A673 (cell line): ENCODE measurements around the gene HPS6. TPM values are rescaled to one million over a fixed set of nuclear protein-coding genes. Genes with fewer than 3 reads are reported as not detected.

Experiments
- BruUV-seq: library from RNA; stranded (reverse); fragments of 400-500 nt; replicated peaks from 2 replicates; lab custom pipeline; 2021; lab: Mats Ljungman, UMichigan
- CTCF ChIA-PET: fragments of 300-600 bp; sonication (Branson Sonifier 250); formaldehyde crosslinking; loops from one replicate; lab custom pipeline; 2022; ENCODE audit warnings: antibody characterized with exemption; lab: Charles Lee
- POLR2A ChIA-PET: fragments of 300-600 bp; sonication (Branson Sonifier 250); formaldehyde crosslinking; loops from one replicate; lab custom pipeline; 2022; ENCODE audit warnings: antibody characterized with exemption; ENCODE audit not compliant: low non-redundant PET; lab: Charles Lee
- DNase-seq: peaks from one replicate; pipeline ENCODE4 v3.0.0-alpha.2; 2015; ENCODE audit warnings: low spot score
- H3K27ac ChIP-seq: fragments of 200-600 bp; sonication (generic); 2 replicates; pipeline ENCODE4 v1.5.1; 2016; ENCODE audit warnings: mixed run types, low read depth, mild to moderate bottlenecking, mixed read lengths, antibody characterized with exemption, low read length; ENCODE audit not compliant: poor library complexity, severe bottlenecking
- H3K27me3 ChIP-seq: fragments of 200-600 bp; sonication (generic); replicated peaks from 2 replicates; pipeline ENCODE4 v1.6.1; 2017; ENCODE audit warnings: mixed run types, low read depth, mild to moderate bottlenecking, mixed read lengths, antibody characterized with exemption, low read length; ENCODE audit not compliant: insufficient read depth, poor library complexity
- H3K36me3 ChIP-seq: fragments of 200-600 bp; sonication (generic); 2 replicates; pipeline ENCODE4 v1.6.1; 2016; ENCODE audit warnings: mixed run types, mild to moderate bottlenecking, mixed read lengths, antibody characterized with exemption, low read length; ENCODE audit not compliant: insufficient read depth, poor library complexity, severe bottlenecking
- H3K4me1 ChIP-seq: fragments of 200-600 bp; sonication (generic); 2 replicates; pipeline ENCODE4 v1.6.1; 2017; ENCODE audit warnings: mixed run types, mild to moderate bottlenecking, mixed read lengths, antibody characterized with exemption, low read length; ENCODE audit not compliant: insufficient read depth, poor library complexity, severe bottlenecking
- H3K4me3 ChIP-seq: fragments of 200-600 bp; sonication (generic); 2 replicates; pipeline ENCODE4 v1.5.1; 2016; ENCODE audit warnings: low read depth, mixed run types, mild to moderate bottlenecking, mixed read lengths, low read length; ENCODE audit not compliant: poor library complexity, severe bottlenecking
- H3K9me3 ChIP-seq: fragments of 200-600 bp; sonication (generic); 2 replicates; pipeline ENCODE4 v1.6.1; 2016; ENCODE audit warnings: mixed run types, low read depth, mild to moderate bottlenecking, mixed read lengths, antibody characterized with exemption, low read length; ENCODE audit not compliant: poor library complexity, severe bottlenecking
- CTCF ChIP-seq: fragments of 300-800, 200-600 bp; sonication (generic); conservative IDR thresholded peaks from 2 replicates; pipeline ENCODE4 v1.5.1; 2017; ENCODE audit warnings: low read depth, mild to moderate bottlenecking, antibody characterized with exemption, low read length, moderate library complexity, mixed read lengths
- EZH2 ChIP-seq: fragments of 200-600 bp; sonication (generic); IDR thresholded peaks from 2 replicates; pipeline ENCODE4 v1.6.1; 2017; ENCODE audit warnings: borderline replicate concordance, low read depth, mild to moderate bottlenecking, mixed read lengths, antibody characterized with exemption, low read length; ENCODE audit not compliant: poor library complexity, severe bottlenecking
- intact Hi-C: fragments of 100-400 bp; cut with micrococcal nuclease; formaldehyde crosslinking; loops from one replicate; pipeline ENCODE4 v1.10.0; 2022; ENCODE audit not compliant: unreplicated experiment
- total RNA-seq: library from RNA; stranded (reverse); gene quantifications from 2 replicates; pipeline ENCODE4 v1.2.3, GENCODE V29; 2021

Gene HPS6
- total RNA-seq, 1 experiment from 2014 or later = 12.6 TPM

GRCh38 chr10:102020938-102021337 lies 44.2 kb upstream of the HPS6 start:
- Histone ChIP-seq H3K27ac (no peak overlapping the region), H3K4me3 (no peak overlapping the region), H3K9me3 (no peaks in the 10 kb centered on the region), H3K36me3 (peaks cover 12% of the 10 kb centered on the region), H3K4me1 (no peaks in the 10 kb centered on the region), H3K27me3 (no peaks in the 10 kb centered on the region)
- CTCF ChIA-PET = interaction anchor here (0.6 kb wide), 2 partner anchors 9 to 51 kb away, joined by 3 to 4 read pairs; no protein-coding TSS in a partner anchor
- TF ChIP-seq EZH2 (no peak), CTCF (no peak)
- POLR2A ChIA-PET = no interaction called here
- no TSS peak for BruUV-seq
- DNase-seq = no peak
- intact Hi-C loops = loop anchor here (10.0 kb wide), 1 partner anchor 46 kb away; no protein-coding TSS in a partner anchor

- intact Hi-C loops = loop anchor here (10.0 kb wide), 1 partner anchor 50 kb away; no protein-coding TSS in a partner anchor
- ChIA-PET CTCF (no interaction called here), POLR2A (no interaction called here)
- TF ChIP-seq EZH2 = no peak
- no peak for TF ChIP-seq CTCF
- no peaks in the 10 kb centered on the region for H3K4me1 ChIP-seq
- H3K4me3 ChIP-seq = no peak overlapping the region
- no peak overlapping the region for H3K27ac ChIP-seq
- no peaks in the 10 kb centered on the region for H3K27me3 ChIP-seq
- H3K36me3 ChIP-seq = peaks cover 18% of the 10 kb centered on the region
- DNase-seq = no peak
- no peaks in the 10 kb centered on the region for H3K9me3 ChIP-seq
- BruUV-seq = no TSS peak
Observed at GRCh38 chr10:102024799-102025198, 40.4 kb upstream of the HPS6 start.

- ChIA-PET CTCF (interaction anchor here (0.6 kb wide), 1 partner anchor 17 kb away, joined by 3 read pairs; no protein-coding TSS in a partner anchor), POLR2A (no interaction called here)
- Histone ChIP-seq H3K4me3 (no peak overlapping the region), H3K36me3 (peaks cover 13% of the 10 kb centered on the region), H3K27ac (no peak overlapping the region), H3K27me3 (no peaks in the 10 kb centered on the region), H3K4me1 (no peaks in the 10 kb centered on the region), H3K9me3 (no peaks in the 10 kb centered on the region)
- intact Hi-C loops = loop anchor here (10.0 kb wide), 1 partner anchor 52 kb away; no protein-coding TSS in a partner anchor
- no TSS peak for BruUV-seq
- TF ChIP-seq CTCF = no peak
- DNase-seq = no peak
Observed at GRCh38 chr10:102027261-102027660, 37.9 kb upstream of the HPS6 start.
